Rectal smooth muscle tissue (tissue), 1 donor: Measurements from ENCODE around the gene PDE1A.

ENCODE experiments used
- H3K27ac ChIP-seq: one replicate; pipeline ENCODE4 v1.7.0; 2013; ENCODE audit warnings: low read depth, low read length, inconsistent platforms
- H3K27me3 ChIP-seq: one replicate; pipeline ENCODE4 v1.7.0; 2013; ENCODE audit warnings: low read length; ENCODE audit not compliant: control insufficient read depth, insufficient read depth
- H3K36me3 ChIP-seq: one replicate; pipeline ENCODE4 v1.7.0; 2013; ENCODE audit warnings: low read length; ENCODE audit not compliant: control insufficient read depth, insufficient read depth
- H3K4me1 ChIP-seq: one replicate; pipeline ENCODE4 v1.7.0; 2013; ENCODE audit warnings: low read length; ENCODE audit not compliant: control insufficient read depth, insufficient read depth
- H3K4me3 ChIP-seq: one replicate; pipeline ENCODE4 v1.7.0; 2013; ENCODE audit warnings: low read length
- H3K9ac ChIP-seq: one replicate; pipeline ENCODE4 v1.7.0; 2013; ENCODE audit warnings: low read length

PDE1A gene

GRCh38 chr2:182247831-182248230 is 179.0 kb downstream of the PDE1A start:
- Histone ChIP-seq H3K9ac (no peak overlapping the region), H3K27me3 (no peaks in the 10 kb centered on the region), H3K4me3 (no peak overlapping the region), H3K27ac (no peak overlapping the region), H3K4me1 (no peaks in the 10 kb centered on the region), H3K36me3 (no peaks in the 10 kb centered on the region)

- Histone ChIP-seq H3K9ac (no peak overlapping the region), H3K4me1 (no peaks in the 10 kb centered on the region), H3K36me3 (no peaks in the 10 kb centered on the region), H3K27me3 (no peaks in the 10 kb centered on the region), H3K27ac (no peak overlapping the region), H3K4me3 (no peak overlapping the region)
Observed at GRCh38 chr2:182245963-182246362, 180.9 kb downstream of the PDE1A start.

DNA sequence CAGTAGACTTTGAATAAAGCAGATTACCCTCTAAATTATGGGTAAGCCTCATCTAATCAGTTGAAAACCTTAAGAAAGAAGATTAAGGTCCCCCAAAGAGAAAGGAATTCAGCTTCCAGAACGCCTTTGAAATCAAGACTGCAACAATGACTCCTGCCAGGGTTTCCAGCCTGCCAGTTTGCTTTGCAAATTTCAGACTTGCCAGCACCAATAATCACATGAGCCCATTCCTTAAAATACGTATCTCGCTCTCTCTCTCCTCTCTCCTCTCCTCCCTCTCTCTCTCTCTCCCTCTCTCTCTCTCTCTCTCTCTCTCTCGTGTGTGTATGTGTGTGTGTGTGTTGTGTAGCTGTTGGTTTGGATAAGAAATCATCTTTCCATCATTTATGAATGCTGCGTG is 184.2 kb downstream of the PDE1A start:
- H3K27me3 ChIP-seq, result no peaks in the 10 kb centered on the region
- no peaks in the 10 kb centered on the region for H3K4me1 ChIP-seq
- H3K4me3 ChIP-seq, result no peak overlapping the region
- H3K9ac ChIP-seq, result no peak overlapping the region
- H3K27ac ChIP-seq, result no peak overlapping the region
- H3K36me3 ChIP-seq, result no peaks in the 10 kb centered on the region

GRCh38 chr2:182241936-182242335 is 184.9 kb downstream of the PDE1A start:
- Histone ChIP-seq H3K9ac (no peak overlapping the region), H3K27me3 (no peaks in the 10 kb centered on the region), H3K36me3 (no peaks in the 10 kb centered on the region), H3K4me1 (no peaks in the 10 kb centered on the region), H3K27ac (no peak overlapping the region), H3K4me3 (no peak overlapping the region)

DNA sequence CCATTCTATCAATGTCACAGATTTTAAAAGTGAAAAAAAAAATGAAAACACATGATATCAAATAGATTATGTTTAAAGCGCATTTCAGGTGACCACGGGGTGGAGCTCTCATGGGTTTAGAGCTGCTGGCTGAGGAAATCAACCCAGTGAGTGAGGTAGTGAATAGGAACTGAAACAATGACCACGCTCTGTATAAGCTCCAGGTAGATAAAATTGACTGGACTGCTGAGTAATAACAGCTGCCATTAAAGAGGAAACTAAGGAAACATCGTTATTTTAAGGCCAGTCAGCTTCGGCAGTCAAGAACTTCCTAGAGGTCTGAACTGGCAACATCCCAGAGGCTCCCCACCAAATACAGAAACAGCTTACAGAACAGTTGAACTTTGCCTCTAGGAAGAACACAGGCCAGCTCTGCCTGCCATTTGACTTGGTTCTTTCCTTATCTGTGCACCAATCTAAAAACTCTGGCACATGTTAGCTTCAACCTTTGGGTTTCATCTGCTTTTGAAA is 185.9 kb downstream of the PDE1A start:
- no peaks in the 10 kb centered on the region for H3K36me3 ChIP-seq
- H3K9ac ChIP-seq, result no peak overlapping the region
- no peak overlapping the region for H3K4me3 ChIP-seq
- no peaks in the 10 kb centered on the region for H3K4me1 ChIP-seq
- no peak overlapping the region for H3K27ac ChIP-seq
- no peaks in the 10 kb centered on the region for H3K27me3 ChIP-seq

GRCh38 chr2:182230561-182230960 is 196.3 kb downstream of the PDE1A start:
- H3K27ac ChIP-seq, result no peak overlapping the region
- H3K4me1 ChIP-seq, result no peaks in the 10 kb centered on the region
- no peak overlapping the region for H3K4me3 ChIP-seq
- H3K9ac ChIP-seq, result no peak overlapping the region
- H3K27me3 ChIP-seq, result no peaks in the 10 kb centered on the region
- H3K36me3 ChIP-seq, result no peaks in the 10 kb centered on the region

DNA sequence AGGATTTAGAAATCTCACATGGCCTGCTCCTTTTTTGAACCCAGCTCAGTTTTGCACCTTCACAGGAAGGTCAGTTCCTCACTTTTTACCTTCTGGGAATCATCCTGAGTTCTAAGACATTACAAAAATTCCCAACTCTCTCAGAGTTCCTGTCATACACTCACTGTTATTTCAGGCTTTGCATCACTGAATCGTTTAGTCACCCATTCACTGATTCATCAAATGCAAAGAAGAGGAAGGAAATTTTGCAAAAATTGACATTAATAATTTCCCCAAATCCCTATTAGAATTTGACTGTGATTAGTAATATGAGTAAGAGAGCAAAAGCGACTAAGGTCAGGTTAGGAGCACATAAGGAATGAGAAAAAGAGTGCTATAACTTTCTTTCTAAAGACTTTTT is 197.5 kb downstream of the PDE1A start:
- H3K27me3 ChIP-seq, result no peaks in the 10 kb centered on the region
- no peaks in the 10 kb centered on the region for H3K36me3 ChIP-seq
- H3K27ac ChIP-seq, result no peak overlapping the region
- no peak overlapping the region for H3K4me3 ChIP-seq
- H3K4me1 ChIP-seq, result no peaks in the 10 kb centered on the region
- H3K9ac ChIP-seq, result no peak overlapping the region

GRCh38 chr2:182228741-182229140 is 198.1 kb downstream of the PDE1A start:
- no peaks in the 10 kb centered on the region for H3K27me3 ChIP-seq
- H3K9ac ChIP-seq, result no peak overlapping the region
- no peaks in the 10 kb centered on the region for H3K4me1 ChIP-seq
- H3K4me3 ChIP-seq, result no peak overlapping the region
- H3K36me3 ChIP-seq, result no peaks in the 10 kb centered on the region
- no peak overlapping the region for H3K27ac ChIP-seq

DNA sequence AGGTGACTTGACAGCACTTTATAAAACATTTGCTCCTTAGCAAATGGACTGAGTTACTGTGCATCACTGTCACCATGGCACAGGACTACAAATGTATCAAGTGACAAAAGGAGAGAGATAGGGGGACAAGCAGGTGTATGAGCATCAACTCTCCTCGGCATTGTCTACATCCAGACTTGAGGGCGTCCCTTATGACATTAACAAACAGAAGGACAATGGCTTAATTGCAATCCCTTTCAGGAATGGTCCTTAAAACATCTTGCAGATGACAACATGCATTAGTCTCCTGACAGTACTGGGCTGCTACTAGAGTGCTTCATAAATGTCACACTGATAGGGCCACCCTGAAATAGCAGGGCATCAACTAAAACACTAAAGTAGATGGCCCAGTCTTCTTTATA is 198.8 kb downstream of the PDE1A start:
- no peak overlapping the region for H3K27ac ChIP-seq
- H3K4me3 ChIP-seq, result no peak overlapping the region
- H3K27me3 ChIP-seq, result no peaks in the 10 kb centered on the region
- H3K36me3 ChIP-seq, result no peaks in the 10 kb centered on the region
- H3K4me1 ChIP-seq, result no peaks in the 10 kb centered on the region
- H3K9ac ChIP-seq, result no peak overlapping the region

DNA sequence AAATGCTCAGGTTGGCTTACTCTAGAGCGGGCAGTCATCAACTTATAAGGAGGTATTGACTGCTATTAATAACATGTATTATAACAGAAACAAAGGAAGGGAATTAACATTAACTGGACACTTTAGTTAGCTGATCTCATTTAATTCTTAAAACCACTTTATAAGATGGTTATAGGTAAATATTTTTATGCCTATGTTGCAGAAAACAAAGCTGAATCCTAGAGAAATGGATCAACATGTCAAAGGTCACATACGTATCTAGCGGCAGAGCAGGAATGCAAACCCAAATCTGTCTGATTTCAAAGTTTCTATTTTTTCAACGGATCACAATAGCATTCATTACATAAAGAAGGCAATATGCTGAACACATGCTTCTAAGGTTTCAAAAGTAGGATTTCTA is 200.0 kb downstream of the PDE1A start:
- Histone ChIP-seq H3K9ac (no peak overlapping the region), H3K4me1 (no peaks in the 10 kb centered on the region)

GRCh38 chr2:182224669-182225068 is 202.2 kb downstream of the PDE1A start:
- Histone ChIP-seq H3K4me1 (no peaks in the 10 kb centered on the region), H3K27ac (no peak overlapping the region), H3K4me3 (no peak overlapping the region), H3K27me3 (no peaks in the 10 kb centered on the region), H3K9ac (no peak overlapping the region), H3K36me3 (no peaks in the 10 kb centered on the region)

More for the DNA sequence above, 200.0 kb downstream of the PDE1A start:
- H3K27ac ChIP-seq, result no peak overlapping the region
- no peaks in the 10 kb centered on the region for H3K27me3 ChIP-seq
- H3K36me3 ChIP-seq, result no peaks in the 10 kb centered on the region
- no peak overlapping the region for H3K4me3 ChIP-seq

DNA sequence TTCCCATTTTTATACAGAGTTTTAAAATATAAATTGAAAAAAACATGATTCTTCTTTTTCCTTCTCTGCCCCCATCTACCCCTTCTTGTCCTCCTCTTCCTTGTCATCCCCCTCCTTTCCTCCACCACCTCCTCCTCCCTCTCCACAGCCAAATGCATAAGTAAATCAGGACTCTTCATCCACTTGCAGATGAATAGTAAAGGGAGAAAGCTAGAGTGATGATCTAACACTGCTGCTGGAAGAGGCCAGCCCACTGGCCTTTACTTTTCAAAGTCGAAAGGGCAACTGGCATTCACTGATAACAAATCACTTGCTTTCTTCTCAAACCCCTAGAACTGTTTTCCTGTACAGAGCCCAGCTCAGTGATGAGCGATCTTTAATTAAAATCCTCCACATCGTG is 205.8 kb downstream of the PDE1A start:
- no peaks in the 10 kb centered on the region for H3K36me3 ChIP-seq
- H3K4me3 ChIP-seq, result no peak overlapping the region
- H3K27me3 ChIP-seq, result no peaks in the 10 kb centered on the region
- no peak overlapping the region for H3K27ac ChIP-seq
- no peak overlapping the region for H3K9ac ChIP-seq
- no peaks in the 10 kb centered on the region for H3K4me1 ChIP-seq

- Histone ChIP-seq H3K9ac (no peak overlapping the region), H3K4me1 (no peaks in the 10 kb centered on the region), H3K27me3 (no peaks in the 10 kb centered on the region), H3K4me3 (no peak overlapping the region), H3K27ac (no peak overlapping the region), H3K36me3 (no peaks in the 10 kb centered on the region)
Observed at GRCh38 chr2:182220335-182220734, 206.5 kb downstream of the PDE1A start.
